ENCODE measurements around the gene CPED1.
"Not testable (repeated sequence)": the region's sequence is repeated elsewhere in the genome, so short reads cannot be mapped to it uniquely, and the experiment has no call there.

CPED1 gene

GRCh38 chr7:121198502-121198901 is 210.0 kb downstream of the CPED1 start:
- DNase-seq = no peak

- DNase-seq = no peak
Measured at GRCh38 chr7:121202125-121202524, 213.6 kb downstream of the CPED1 start.

- no peak for DNase-seq
Measured at GRCh38 chr7:121202834-121203233, 214.3 kb downstream of the CPED1 start.

- DNase-seq = no peak
Measured at GRCh38 chr7:121204537-121204936, 216.0 kb downstream of the CPED1 start.

DNA sequence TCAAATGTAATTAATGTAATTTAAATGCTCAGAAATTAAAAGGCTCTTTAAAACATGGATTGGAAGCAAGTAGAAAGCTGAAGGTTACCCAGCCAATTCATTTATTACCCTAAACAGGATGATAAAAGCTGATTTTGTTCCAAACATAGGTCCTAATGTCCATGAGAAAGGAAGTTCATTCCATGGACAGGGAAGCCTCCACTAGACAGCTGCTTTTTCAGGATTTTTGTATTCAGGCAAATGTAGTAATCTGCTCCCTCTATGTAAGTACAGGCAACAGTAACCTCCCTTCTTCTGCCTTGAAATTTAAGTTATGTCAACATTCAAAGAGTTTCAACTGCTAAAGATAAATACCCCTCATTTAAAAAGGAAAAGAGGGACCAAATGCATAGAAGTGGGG is 217.3 kb downstream of the CPED1 start:
- no peak for DNase-seq

GRCh38 chr7:121211253-121211652 is 222.7 kb downstream of the CPED1 start:
- DNase-seq = no peak

GRCh38 chr7:121212036-121212435 is 223.5 kb downstream of the CPED1 start:
- DNase-seq = no peak

- DNase-seq = no peak
Measured at GRCh38 chr7:121214657-121215056, 226.1 kb downstream of the CPED1 start.

DNA sequence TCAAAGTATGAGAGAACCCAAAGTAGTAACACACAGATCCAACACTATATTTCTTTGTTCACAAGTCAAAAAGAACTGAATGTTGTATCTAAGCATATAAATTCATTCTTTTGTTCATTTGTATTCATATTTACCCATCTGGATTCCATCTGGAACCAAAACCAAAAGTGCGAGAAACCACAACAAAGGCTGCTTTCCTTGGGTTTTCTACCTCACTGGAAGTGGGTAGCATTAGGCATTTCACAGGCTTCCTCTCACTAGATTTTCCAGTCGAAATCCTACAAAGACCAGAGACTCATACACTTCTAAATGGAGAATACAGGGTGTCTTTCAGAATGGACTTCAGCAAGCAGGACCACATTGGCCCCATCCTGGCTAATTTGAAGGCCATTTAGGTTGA is 230.5 kb downstream of the CPED1 start:
- DNase-seq = no peak

- DNase-seq = not testable (repeated sequence)
Measured at GRCh38 chr7:121221108-121221507, 232.6 kb downstream of the CPED1 start.

DNA sequence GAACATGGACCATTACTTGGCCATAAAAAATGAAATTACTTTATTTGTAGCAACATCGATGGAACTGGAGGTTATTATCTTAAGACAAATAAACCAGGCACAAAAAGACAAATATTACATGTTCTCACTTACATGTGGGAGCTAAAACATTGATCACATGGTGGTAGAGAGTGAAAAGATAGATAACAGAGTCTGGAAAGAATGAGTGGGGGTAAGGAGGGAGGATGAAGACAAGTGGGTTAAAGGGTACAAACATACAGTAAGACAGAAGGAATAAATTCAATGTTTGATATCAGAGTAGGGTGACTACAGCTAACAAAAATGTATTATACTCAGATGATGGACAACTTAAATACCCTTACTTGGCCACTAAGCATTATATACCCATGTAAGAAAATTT is 240.3 kb downstream of the CPED1 start:
- DNase-seq = no peak

GRCh38 chr7:121235201-121235600 is 246.7 kb downstream of the CPED1 start:
- no peak for DNase-seq

GRCh38 chr7:121237601-121238000 is 249.1 kb downstream of the CPED1 start:
- DNase-seq = no peak

DNA sequence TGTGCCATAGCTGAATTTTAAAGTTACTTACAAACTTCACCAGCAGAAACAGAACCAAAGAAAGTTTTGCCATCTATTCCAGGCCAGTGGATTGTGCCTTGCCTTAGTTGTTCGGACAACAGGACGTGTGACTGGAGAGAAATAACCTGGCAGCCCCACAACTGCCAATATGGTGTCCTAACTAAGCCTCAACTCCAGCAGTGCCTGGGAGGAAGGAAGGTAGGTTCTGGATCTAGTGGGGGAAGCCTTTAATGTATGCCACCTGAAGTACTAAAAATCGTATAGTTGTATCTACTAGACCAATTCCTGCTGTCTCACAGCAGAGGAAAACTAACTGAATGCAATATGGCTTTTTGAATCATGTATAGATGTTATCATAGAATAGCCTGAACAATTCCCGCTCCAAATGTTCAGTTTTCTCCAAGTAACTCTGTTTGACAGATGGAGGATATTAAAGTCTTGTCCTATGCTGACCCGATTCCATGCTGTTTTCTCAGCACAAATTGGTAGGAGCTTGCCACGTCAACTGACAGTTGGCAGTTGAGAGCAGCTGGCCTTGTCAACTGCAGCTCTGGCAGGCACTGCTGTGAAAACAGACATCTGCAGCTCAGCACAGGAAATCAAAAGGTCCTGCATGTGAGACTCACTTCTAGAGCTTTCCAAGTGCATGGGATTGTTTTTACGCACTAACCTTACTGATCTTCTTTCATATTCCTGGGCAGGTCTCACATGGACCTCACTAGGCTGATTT is 255.8 kb downstream of the CPED1 start:
- DNase-seq = no peak

GRCh38 chr7:121251367-121251766 is 262.9 kb downstream of the CPED1 start:
- DNase-seq = not testable (repeated sequence)

DNA sequence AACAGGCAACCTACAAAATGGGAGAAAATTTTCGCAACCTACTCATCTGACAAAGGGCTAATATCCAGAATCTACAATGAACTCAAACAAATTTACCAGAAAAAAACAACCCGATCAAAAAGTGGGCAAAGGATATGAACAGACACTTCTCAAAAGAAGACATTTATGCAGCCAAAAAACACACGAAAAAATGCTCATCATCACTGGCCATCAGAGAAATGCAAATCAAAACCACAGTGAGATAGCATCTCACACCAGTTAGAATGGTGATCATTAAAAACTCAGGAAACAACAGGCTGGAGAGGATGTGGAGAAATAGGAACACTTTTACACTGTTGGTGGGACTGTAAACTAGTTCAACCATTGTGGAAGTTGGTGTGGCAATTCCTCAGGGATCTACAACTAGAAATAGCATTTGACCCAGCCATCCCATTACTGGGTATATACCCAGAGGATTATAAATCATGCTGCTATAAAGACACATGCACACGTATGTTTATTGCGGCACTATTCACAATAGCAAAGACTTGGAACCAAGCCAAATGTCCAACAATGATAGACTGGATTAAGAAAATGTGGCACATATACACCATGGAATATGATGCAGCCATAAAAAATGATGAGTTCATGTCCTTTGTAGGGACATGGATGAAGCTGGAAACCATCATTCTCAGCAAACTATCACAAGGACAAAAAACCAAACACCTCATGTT is 264.2 kb downstream of the CPED1 start:
- not testable (repeated sequence) for DNase-seq

- DNase-seq = no peak
Measured at GRCh38 chr7:121259826-121260225, 271.3 kb downstream of the CPED1 start.

GRCh38 chr7:121261207-121261884 is 272.8 kb downstream of the CPED1 start:
- DNase-seq = no peak

DNA sequence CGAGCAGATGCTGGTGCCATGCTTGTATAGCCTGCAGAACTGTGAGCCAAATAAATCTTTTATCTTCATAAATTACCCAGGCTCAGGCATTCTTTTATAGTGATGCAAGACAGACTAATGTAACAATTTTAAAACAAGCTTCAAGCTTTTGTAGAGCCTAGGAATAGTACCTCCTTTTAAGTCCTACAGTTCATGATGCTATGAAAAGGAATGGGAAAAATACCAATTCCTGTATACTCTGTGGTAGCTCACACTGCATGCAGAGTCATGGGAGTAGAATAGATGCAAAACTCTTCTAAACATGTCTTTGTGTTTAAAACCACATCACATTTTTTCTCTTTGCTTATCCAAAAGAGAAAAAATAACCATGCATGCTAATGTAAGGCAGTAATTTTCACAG is 273.7 kb downstream of the CPED1 start:
- DNase-seq = no peak

DNA sequence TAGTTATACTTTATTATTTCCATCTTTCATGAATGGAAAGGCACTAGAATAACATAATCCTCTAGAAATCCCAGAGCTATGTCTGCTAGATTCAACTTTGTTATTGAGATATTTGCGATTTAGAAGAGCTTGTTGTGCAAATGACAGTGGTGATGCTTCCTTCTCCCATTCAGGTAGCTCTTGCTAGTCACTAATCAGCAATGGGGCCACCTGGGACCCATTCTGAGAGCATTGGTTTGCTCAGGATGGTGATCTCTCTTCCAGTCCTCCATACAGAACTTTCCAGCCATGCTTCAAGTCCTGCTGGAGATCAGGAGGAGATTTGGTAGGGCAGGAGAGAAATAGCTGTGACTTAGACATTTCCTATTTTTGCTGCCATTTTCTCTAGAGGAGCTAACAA is 274.5 kb downstream of the CPED1 start:
- DNase-seq = no peak

DNA sequence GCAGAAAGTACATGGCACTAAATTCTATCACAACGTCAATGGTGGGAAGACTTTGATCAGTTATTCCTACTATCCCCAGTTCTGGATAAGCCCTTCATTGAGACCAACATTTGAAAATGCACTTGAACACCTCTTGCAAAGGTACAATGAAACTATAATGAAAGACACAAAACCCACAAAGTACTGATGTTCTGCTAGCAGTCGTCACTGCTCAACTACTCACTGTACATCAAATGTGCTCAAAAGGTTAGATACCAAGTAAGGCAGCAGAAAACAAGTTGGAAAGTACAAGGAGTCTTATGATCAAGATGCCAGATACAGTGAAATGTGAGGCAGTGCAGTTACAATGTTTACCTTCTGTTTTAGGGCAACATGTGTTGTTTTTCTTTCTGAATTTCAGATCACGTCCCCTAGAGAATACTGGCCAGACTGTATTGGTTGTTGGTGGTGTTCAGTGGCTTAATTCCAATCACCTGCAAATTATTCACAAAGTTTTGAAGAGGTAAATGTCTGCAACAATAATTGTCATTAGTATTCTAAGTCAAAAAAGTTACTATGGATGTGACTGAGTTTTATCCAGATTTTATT is 277.9 kb downstream of the CPED1 start:
- no peak for DNase-seq

GRCh38 chr7:121267612-121268011 is 279.1 kb downstream of the CPED1 start:
- no peak for DNase-seq

DNA sequence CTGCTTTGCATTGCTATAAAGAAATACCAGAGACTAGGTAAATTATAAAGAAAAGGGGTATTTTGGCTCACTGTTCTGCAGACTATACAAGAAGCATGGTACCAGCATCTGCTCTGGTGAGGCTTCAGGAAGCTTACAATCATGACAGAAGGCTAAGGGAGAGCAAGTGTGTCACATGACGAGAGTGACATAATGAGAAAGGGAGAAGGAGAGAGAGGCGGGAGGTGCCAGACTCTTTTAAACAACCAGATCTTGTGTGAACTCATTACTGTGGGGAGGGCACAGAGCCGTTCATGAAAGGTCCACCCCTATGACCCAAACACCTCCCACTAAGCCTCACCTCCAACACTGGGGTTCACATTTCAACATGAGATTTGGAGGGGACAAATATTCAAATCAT is 281.3 kb downstream of the CPED1 start:
- no peak for DNase-seq

GRCh38 chr7:121271098-121271497 is 282.6 kb downstream of the CPED1 start:
- no peak for DNase-seq
